GM18511 (cell line): Measurements from ENCODE around the gene YJU2.
"Not testable (repeated sequence)": the region's sequence is repeated elsewhere in the genome, so short reads cannot be mapped to it uniquely, and the experiment has no call there.

Experiments used
- ATAC-seq: cut with Tn5 transposase; IDR thresholded peaks from one replicate; pipeline ENCODE4 v1.9.1; 2021; ENCODE audit warnings: mild to moderate bottlenecking, moderate library complexity; ENCODE audit not compliant: unreplicated experiment

Gene YJU2

GRCh38 chr19:4267101-4267900 is 20.4 kb downstream of the YJU2 start:
- no peak for ATAC-seq

- ATAC-seq: no peak
Measured at GRCh38 chr19:4267901-4268815, 21.3 kb downstream of the YJU2 start.

- no peak for ATAC-seq
Measured at GRCh38 chr19:4268816-4269430, 22.0 kb downstream of the YJU2 start.

GRCh38 chr19:4272894-4273293 is 26.0 kb downstream of the YJU2 start:
- ATAC-seq: no peak

- ATAC-seq: not testable (repeated sequence)
Measured at GRCh38 chr19:4274321-4274686, 27.4 kb downstream of the YJU2 start.

GRCh38 chr19:4277191-4277696 is 30.4 kb downstream of the YJU2 start:
- ATAC-seq: no peak

- ATAC-seq: no peak
Measured at GRCh38 chr19:4278010-4278409, 31.1 kb downstream of the YJU2 start.

GRCh38 chr19:4278419-4279266 is 31.8 kb downstream of the YJU2 start, which contains the start of gene SHD:
TSS of gene SHD (plus strand) at chr19:4279266. CDS start at chr19:4280064, 798 bp downstream.
- ATAC-seq: no peak

GRCh38 chr19:4279267-4279529 is 32.3 kb downstream of the YJU2 start:
- ATAC-seq: no peak

- ATAC-seq: no peak
Measured at GRCh38 chr19:4279530-4280422, 32.9 kb downstream of the YJU2 start.

- no peak for ATAC-seq
Measured at GRCh38 chr19:4284176-4284958, 37.5 kb downstream of the YJU2 start.

GRCh38 chr19:4284974-4285373 is 38.1 kb downstream of the YJU2 start:
- ATAC-seq: no peak

GRCh38 chr19:4286141-4286540 is 39.3 kb downstream of the YJU2 start:
- ATAC-seq: not testable (repeated sequence)

- ATAC-seq: no peak
Measured at GRCh38 chr19:4288091-4288777, 41.4 kb downstream of the YJU2 start.

- no peak for ATAC-seq
Measured at GRCh38 chr19:4291184-4291732, 44.4 kb downstream of the YJU2 start.

- ATAC-seq: no peak
Measured at GRCh38 chr19:4292515-4292914, 45.6 kb downstream of the YJU2 start.

GRCh38 chr19:4294389-4294788 is 47.5 kb downstream of the YJU2 start:
- no peak for ATAC-seq
